ENCODE data around the gene TPST2. TPM values are rescaled to one million over a fixed set of nuclear protein-coding genes. Genes with fewer than 3 reads are reported as not detected.

TPST2 gene
- total RNA-seq, 1 donor from 2014 or later, result 45.4 TPM

DNA sequence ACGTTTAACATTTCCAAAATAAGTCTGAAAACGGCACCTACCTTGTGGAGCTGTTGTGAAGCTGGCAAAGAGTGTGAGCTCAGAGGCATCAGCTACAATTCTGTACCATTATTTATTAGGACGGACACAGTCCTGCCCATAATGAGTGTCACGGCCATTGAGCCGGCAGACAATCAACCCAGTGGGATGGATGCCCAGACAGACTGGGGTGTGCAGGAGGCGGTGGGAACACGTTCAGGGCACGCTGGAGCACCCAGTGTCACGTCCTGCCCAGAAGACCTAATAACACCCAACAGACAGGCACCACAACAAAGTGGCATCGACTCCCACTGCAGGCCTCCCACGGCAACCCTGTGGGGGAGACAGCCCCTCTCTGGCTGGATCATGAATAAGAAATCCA, 34.5 kb downstream of the TPST2 start:
- no peak for DNase-seq (ENCODE audit: low read depth in 2 of 2)

DNA sequence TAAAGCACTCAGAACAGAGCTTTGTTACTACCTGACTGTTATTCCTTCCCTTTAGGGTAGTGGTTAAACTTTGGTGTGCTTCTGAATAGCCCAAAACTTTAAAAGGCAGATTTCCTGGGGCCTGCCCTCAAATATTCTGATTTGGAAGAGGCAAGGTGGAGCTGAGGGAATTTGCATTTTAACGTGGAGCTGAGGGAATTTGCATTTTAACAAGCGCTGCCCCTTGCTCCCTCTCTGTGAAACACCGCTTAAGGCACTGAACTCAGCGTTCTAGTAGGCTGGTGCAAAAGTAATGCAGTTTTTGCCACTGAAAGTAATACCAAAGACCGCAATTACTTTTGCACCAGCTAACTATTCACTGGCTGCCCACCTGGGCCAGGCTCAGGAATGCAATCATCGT, 35.0 kb downstream of the TPST2 start:
- no peak for DNase-seq (ENCODE audit: low read depth in 2 of 2)

GRCh38 chr22:26553056-26553752, 36.7 kb downstream of the TPST2 start:
- peak; percentile 40 to 83 for DNase-seq (ENCODE audit: low read depth in 2 of 2)

- no peak for DNase-seq (ENCODE audit: low read depth in 2 of 2)
Observed at GRCh38 chr22:26552466-26552865, 37.5 kb downstream of the TPST2 start.

DNA sequence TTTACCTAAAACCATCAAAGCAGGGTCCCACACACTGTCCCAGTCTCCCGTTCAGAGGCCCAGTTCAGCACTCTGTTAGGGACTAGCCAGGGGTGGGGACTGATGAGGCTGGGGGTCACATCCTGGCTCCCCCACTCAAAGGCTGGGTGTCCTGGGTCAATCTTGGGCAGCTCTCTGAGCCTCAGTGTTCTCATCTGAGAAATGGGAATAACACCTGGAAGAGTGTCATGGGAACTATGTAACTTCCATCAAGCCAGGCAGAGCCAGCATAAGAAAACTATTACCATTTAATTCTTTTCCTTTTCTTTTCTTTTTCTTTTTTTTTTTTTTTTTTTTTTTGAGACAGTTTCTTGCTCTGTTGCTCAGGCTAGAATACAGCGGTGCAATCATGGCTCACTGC, 38.4 kb downstream of the TPST2 start:
- DNase-seq (ENCODE audit: low read depth in 2 of 2), result no peak

DNA sequence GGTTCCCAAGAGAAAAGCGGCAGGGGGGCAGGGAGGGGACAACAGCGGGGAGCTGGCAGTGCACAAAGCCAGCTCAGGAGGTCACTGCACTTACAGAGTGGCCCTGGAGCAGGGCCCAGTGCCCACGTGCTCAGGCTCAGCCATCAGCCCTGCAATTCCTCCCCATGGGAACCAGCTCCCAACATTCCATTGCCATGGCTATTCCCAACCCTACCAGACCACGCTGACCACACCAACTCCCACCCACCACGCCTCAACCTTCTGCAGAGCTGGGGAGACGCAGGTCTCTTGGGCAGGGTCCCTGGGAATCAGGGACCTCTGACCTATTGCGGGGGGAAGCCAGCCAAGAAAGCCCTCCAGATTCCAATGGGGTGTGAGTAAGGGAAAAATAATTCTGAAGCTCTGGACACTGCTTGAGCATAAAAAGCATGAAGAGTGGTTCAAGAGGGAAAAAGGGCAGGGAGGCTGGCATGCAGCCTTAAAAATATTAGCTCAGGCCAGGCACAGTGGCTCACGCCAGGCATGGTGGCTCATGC, 39.4 kb downstream of the TPST2 start:
- peak; percentile 42 to 76 for DNase-seq (ENCODE audit: low read depth in 2 of 2)

DNA sequence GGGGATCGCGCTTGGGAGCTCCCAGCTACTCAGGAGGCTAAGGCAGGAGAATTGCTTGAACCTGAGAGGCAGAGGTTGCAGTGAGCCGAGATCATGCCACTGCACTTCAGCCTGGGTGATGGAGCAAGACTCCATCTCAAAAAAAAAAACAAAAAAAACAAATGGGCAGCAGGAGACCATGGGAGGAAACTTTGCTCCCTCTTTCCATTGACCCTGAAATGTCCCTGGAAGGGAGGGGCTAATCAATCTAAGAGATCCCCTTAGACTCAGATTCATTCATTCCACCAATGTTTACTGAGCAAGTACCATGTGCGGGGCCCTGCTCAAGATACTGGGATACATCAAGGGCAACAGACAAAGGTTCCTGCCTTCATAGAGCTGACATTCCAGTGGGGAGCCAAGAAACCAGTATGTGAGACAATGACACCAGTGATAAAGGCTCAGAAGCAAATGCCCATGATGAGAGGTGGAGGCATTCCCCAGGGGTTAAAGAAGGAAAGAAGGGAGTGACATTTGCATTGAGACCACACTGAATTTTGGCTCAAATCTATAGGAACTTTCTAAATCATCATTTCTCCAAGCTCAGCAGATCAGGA, 39.9 kb downstream of the TPST2 start:
- DNase-seq (ENCODE audit: low read depth in 2 of 2), result no peak

GRCh38 chr22:26548984-26549383, 40.9 kb downstream of the TPST2 start:
- DNase-seq (ENCODE audit: low read depth in 2 of 2), result no peak

- DNase-seq (ENCODE audit: low read depth in 2 of 2), result no peak
Observed at GRCh38 chr22:26548303-26548702, 41.6 kb downstream of the TPST2 start.

DNA sequence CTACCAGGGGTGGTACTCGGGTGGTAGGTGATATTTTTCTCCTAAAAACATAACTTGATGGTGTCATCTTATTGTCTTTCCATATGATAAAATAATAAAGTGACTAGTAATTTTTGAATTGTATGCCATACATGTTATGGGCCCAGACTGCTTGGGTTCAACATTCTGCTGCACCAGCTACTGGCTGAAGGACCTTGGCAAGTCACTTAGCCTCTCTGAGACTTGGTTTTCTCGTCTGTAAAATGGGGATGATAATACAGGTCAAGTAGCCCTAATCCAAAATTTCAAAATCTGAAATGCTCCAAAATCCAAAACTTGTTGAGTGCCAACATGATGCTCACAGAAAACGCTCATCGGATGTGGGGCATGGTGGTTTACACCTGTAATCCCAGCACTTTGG, 42.1 kb downstream of the TPST2 start:
- no peak for DNase-seq (ENCODE audit: low read depth in 2 of 2)

DNA sequence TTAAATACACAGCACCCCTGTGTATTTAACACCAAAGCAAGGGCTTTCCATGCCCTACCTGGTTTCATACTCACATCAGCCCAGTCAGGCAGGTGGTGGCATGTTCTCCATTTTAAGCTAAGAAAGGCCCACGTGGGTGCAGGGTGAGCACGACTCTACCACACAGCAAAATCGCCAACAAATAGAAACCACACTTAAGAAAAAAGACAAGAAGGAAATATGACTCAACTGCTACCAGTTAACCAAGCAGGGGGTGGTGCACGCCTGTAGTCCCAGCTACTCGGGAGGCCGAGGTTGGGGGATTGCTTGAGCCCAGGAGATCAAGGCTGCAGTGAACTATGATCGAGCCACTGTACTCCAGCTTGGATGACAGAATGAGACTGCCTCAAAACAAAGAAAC, 42.5 kb downstream of the TPST2 start:
- no peak for DNase-seq (ENCODE audit: low read depth in 2 of 2)

DNA sequence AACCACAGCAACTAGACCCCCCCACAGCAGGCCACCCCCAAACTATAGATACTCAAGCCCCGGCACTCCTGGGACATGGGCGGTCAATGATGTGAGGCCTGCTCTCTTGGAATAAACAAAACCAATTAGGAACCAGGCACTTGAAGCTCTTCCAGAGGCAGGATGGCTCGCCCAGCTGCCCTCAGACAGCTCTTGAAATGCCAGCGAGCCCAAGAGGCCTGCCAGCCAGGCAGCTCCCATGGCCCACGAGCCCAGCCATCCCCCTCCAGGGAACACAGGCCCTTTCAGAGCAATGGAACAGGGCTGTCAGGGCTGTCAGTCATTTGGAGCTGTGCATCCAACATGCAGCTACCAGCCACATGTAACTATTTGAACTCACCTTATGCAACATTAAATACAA, 43.6 kb downstream of the TPST2 start:
- DNase-seq (ENCODE audit: low read depth in 2 of 2), result no peak

DNA sequence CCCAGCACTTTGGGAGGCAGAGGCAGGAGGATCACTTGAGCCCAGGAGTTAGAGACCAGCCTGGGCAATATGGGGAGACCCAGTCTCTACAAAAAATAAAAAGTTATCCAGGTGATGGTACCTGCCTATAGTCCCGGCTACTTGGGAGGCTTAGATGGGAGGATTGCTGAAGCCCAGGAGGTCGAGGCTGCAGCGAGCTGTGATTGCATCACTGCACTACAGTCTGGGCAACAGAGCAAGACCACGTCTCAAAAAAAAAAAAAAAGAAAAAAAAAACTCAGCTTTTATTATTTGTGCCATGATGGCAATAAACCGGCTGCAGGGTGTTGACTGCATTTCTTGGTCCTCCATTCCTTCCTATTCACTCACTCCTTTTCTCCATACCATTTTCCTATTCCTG, 44.1 kb downstream of the TPST2 start:
- no peak for DNase-seq (ENCODE audit: low read depth in 2 of 2)

- DNase-seq (ENCODE audit: low read depth in 2 of 2), result no peak
Observed at GRCh38 chr22:26545385-26545784, 44.5 kb downstream of the TPST2 start.

DNA sequence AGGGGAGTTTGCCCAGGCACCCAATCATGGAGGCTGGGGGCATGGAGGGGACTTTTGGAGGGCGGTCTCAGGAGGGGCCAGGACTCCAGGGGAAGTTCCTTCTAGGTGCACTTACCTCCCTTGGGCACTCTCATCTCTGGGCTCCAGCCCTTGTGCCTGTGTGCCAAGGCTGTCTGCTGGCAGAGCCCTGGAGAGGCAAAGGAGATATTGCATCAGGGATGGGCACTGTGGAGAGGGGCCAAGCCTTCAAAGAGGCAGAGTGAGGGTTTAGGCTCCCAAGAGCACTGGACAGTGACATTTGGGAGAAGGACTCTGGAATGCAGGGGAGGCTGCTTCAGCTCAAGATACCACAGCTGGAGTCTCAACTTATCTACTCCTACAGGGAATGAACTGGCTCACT, 45.4 kb downstream of the TPST2 start:
- DNase-seq (ENCODE audit: low read depth in 2 of 2), result no peak

DNA sequence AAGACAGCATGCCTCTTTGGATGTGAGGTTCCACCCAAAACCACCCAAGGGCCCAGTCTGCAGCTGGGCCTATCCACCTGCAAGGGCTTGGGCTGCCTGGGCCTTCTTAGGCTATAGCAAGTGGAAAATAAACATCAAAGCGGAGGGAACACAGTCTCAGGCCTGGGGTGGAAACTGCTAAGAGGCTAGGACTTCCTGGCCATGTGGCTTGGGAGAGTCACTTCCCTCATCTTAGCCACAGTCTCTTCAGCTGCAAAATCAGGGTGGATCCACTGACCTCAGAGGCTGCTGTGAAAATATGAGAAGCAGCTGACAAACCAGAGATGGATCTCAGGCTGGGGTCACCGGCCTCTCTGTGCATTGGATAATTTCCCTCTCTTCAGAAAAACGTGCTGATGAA, 47.1 kb downstream of the TPST2 start:
- no peak for DNase-seq (ENCODE audit: low read depth in 2 of 2)

GRCh38 chr22:26541167-26541819, 48.6 kb downstream of the TPST2 start:
- DNase-seq (ENCODE audit: low read depth in 2 of 2), result no peak

DNA sequence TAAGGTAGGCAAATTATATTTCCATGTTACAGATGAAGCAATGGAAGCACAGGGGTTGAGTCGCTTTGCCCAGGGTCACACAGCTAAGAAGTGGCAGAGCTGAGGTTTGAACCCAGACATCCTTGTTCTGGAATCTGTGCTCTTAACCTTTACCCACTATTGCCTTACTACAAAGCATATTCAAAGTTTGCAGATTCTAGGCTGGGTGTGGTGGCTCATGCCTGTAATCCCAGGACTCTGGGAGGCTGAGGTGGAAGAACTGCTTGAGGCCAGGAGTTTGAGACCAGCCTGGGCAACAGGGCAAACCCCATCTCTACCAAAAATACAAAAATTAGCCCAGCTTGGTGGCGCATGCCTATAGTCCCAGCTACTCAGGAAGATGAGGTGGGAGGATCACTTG, 49.8 kb downstream of the TPST2 start:
- DNase-seq (ENCODE audit: low read depth in 2 of 2), result no peak

GRCh38 chr22:26536762-26537134, 53.2 kb downstream of the TPST2 start:
- DNase-seq (ENCODE audit: low read depth in 2 of 2), result no peak

- no peak for DNase-seq (ENCODE audit: low read depth in 2 of 2)
Observed at GRCh38 chr22:26536056-26536761, 53.7 kb downstream of the TPST2 start.

- DNase-seq (ENCODE audit: low read depth in 2 of 2), result no peak
Observed at GRCh38 chr22:26535603-26535908, 54.4 kb downstream of the TPST2 start.

- DNase-seq (ENCODE audit: low read depth in 2 of 2), result peak in 1 of 2 donors; percentile 73
Observed at GRCh38 chr22:26534874-26535602, 54.9 kb downstream of the TPST2 start.

All from dermis microvascular lymphatic vessel endothelial cell (primary cell).